GM12874 (cell line): Measurements from ENCODE around the gene MYL6.
A peak's percentile ranks its signal among the peaks of the same experiment; 100 is the strongest.

ENCODE experiments used
- TF ChIP-seq, protein P1 (sequence below): IDR thresholded peaks from 2 replicates; pipeline ENCODE4 v1.5.1; 2011; ENCODE audit warnings: low read depth, mild to moderate bottlenecking, control low read depth, low read length, moderate library complexity; ENCODE audit not compliant: insufficient read depth

Gene MYL6

DNA sequence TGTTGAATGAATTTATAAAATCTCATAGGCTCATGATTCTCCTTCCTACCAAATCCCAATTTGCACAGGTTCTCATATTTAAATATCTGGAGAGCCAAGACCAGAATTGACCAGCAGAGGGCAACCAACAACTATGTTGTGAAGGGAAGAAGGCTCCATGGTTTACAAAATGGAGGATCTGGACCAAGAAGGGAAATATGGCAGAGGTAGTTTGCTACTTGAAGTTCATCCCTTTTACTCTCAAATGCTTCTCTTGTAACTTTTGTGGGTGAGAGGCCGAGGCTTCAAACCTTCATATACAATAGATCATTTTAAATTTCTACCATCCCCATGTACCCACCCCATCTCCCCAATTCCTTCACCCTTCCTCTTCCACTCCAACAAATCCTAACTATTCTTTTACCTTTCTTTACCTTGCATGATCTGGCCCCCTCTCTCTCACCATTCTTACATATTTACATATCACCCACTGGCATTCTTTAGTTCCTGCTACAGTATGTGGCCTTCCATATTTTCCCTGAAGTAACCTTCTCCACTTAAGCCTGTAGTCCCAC is 34.9 kb downstream of the MYL6 start:
- TF ChIP-seq, protein P1, sequence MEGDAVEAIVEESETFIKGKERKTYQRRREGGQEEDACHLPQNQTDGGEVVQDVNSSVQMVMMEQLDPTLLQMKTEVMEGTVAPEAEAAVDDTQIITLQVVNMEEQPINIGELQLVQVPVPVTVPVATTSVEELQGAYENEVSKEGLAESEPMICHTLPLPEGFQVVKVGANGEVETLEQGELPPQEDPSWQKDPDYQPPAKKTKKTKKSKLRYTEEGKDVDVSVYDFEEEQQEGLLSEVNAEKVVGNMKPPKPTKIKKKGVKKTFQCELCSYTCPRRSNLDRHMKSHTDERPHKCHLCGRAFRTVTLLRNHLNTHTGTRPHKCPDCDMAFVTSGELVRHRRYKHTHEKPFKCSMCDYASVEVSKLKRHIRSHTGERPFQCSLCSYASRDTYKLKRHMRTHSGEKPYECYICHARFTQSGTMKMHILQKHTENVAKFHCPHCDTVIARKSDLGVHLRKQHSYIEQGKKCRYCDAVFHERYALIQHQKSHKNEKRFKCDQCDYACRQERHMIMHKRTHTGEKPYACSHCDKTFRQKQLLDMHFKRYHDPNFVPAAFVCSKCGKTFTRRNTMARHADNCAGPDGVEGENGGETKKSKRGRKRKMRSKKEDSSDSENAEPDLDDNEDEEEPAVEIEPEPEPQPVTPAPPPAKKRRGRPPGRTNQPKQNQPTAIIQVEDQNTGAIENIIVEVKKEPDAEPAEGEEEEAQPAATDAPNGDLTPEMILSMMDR = peak; percentile 55; the same call in 1 of the 2 replicates

DNA sequence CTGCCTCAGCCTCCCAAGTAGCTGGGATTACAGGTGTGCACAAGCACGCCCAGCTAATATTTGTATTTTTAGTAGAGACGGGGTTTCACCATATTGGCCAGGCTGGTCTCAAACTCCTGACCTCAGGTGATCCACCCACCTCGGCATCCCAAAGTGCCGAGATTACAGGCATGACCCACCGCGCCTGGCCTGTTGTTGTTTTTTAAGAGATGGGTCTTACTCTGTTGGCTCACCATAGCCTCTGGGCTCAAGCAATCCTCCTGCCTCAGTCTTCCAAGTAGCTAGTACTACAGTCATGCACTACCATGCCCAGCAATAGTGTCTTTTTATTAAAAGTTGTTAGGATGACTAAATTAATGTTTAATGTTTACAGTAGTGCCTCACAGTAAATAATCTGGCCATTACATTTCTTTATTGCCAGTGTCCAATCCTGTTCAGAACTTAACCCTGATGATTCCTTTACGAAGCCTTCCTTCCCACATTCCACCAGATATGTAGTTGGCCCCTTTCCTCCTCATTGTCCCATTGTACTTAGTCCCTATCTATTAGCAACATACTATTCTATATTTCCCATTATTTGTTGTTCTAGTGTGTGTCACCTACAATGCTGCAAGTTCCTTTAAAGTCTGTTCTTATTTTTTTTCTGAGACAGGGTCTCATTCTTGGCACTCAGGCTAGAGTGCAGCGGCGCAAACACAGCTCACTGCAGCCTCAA is 39.9 kb downstream of the MYL6 start:
- TF ChIP-seq, protein P1 = no peak

DNA sequence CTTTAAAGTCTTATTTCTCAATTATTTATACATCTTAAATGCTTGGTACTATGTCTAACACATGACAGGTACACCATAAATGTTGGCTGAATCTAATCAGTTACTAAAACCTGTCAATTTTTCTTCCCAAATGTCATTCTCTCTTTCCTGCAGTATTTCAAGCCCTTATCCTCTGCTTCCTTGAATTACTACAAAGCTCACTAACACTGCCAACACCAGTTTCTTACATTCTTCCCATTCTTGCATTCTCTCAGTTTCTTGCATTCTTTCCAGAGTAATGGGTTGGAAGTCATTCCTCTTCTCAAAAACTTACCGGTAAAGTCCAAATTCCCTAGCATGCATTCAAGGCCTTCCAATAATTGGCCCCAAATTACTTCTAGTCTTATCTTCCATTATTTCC is 40.7 kb downstream of the MYL6 start:
- TF ChIP-seq, protein P1 = no peak

DNA sequence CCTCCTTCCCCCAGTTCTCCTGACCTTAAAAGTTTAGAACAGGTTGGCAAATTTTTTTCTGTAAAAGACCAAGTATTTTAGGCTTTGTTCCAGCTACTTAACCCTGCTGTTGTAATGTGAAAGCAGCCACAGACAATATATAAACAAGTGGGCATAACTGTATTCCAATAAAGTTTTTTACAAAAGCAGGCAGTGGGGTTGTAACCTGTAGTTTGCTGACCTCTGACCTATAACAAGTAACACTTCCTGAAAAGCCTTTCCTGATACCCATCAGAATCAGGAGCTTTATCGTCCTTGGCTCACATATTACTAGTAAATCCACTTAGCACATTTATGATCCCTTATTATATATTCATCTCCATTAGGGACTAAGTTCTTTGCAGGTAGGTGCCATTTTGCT is 44.2 kb downstream of the MYL6 start:
- TF ChIP-seq, protein P1 = no peak

DNA sequence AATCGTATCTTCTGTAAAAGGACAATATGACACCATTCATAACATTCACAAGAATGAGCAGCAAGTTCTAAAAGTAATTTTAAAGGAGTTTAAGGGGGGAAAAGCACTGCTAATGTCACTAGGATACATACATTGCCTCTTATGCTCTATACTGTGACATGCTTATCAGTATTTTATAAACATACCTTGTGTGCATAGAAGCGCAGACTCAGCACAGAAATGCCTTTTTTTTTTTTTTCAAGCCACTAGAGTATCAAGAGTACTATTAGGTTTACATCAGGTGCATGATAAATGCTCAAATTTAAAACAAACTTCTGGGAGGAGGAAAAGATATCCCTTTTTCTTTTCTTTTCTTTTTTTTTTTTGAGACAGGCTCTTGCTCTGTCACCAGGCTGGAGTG is 44.7 kb downstream of the MYL6 start:
- TF ChIP-seq, protein P1 = no peak

DNA sequence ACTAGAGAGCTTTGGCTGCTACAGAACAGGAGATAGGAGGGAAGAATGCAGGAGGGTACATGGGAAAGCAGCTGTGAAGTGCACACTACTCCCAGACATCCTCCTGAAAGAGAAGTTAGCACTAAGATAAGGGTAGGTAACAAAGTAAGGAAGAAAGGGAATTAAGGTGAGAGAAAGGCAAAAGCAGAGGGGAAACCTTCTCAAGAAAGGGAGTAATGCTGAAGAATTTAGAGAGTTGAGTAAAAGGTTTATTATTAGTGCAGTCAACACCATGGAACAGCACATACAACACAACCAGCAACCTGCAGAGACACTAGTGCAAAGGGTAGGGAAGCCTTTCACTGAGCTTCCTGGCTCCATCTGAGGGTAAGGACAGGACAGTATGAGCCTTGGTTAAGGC is 46.1 kb downstream of the MYL6 start:
- TF ChIP-seq, protein P1 = no peak

DNA sequence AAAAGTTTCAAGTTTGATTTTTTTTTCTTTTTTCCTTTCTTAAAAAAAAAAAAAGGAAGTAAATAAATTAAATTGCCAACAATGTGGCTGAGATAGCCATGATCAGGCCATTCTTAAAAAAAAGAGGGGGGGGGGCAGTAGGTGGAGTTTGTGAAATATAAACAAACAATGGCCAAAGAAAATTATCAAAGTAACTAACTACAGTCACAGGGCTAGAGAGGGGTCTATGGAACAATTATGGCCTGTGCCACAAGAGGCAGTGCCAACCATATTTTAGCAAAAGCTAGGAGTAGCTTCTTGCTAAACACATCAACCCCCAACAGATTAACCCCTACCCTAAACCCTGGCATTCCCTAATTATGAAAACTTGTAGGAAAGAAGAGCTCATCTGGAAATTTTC is 47.3 kb downstream of the MYL6 start:
- TF ChIP-seq, protein P1 = 0 out of 2 replicates have a peak, but pooled peaks have one; percentile 15
